ENCODE measurements around the gene ABHD14A. TPM values are rescaled to one million over a fixed set of nuclear protein-coding genes. Genes with fewer than 3 reads are reported as not detected.
A peak's percentile ranks its signal among the peaks of the same experiment; 100 is the strongest.

Gene ABHD14A
- total RNA-seq, 4 donors from 2014 or later = 2.2 to 14.8 (median 5.0) TPM

DNA sequence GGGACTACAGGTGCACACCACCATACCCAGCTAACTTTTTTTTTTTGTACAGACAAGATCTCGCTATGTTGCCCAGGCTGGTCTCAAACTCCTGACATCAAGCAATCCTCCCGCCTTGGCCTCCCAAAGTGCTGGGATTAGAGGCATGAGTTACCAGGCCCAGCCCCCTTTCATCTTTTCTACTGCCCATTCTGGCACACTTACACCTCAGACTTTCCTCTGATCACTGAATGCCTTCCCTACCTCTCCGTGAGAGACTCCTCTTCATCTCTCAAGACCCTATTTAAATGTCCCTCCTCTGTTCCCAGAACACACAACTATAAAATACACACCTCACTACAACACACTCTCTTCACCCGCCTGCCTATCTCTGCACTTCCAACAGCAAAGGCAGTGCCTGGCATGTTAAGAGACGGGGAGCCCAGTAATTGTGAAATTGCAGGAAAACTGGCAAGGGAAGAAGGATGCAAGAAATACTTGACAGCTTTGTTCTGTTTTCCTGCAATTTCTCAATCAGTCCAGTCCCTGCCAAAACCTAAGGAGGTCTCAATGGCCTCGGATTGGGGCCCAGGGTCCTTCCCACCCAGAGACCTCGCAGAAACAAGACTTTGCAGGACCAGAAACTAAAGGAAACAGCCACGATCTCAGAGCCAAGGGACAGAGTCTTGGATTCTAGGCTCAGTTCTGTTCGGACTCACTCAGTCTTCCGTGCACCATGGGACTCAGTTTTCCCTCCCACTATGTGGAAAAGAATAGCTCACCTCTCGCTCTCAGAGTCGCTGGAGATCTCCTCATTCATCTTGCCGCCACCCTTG, 34.0 kb upstream of the ABHD14A start:
- peak in 1 of 2 donors; percentile 80 for DNase-seq (ENCODE audit: low spot score in 2 of 2)
- WGBS, 2 donors = 32 to 33% methylated on average over 13 of the region's 13 CpGs
- intact Hi-C loops (cut with DNase I; ENCODE audit: low total_unique reads) = loop anchor here (5.0 kb wide), 1 partner anchor 201 kb away; no protein-coding TSS in a partner anchor
- H3K4me3 ChIP-seq (ENCODE audit: low read depth, poor library complexity, severe bottlenecking) = peak overlapping the region; percentile 59
- no peak for TF ChIP-seq POLR2A (IDR thresholded peaks at IDR 0.05)
- TF ChIP-seq, protein P1, sequence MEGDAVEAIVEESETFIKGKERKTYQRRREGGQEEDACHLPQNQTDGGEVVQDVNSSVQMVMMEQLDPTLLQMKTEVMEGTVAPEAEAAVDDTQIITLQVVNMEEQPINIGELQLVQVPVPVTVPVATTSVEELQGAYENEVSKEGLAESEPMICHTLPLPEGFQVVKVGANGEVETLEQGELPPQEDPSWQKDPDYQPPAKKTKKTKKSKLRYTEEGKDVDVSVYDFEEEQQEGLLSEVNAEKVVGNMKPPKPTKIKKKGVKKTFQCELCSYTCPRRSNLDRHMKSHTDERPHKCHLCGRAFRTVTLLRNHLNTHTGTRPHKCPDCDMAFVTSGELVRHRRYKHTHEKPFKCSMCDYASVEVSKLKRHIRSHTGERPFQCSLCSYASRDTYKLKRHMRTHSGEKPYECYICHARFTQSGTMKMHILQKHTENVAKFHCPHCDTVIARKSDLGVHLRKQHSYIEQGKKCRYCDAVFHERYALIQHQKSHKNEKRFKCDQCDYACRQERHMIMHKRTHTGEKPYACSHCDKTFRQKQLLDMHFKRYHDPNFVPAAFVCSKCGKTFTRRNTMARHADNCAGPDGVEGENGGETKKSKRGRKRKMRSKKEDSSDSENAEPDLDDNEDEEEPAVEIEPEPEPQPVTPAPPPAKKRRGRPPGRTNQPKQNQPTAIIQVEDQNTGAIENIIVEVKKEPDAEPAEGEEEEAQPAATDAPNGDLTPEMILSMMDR (IDR thresholded peaks at IDR 0.05) = no peak

DNA sequence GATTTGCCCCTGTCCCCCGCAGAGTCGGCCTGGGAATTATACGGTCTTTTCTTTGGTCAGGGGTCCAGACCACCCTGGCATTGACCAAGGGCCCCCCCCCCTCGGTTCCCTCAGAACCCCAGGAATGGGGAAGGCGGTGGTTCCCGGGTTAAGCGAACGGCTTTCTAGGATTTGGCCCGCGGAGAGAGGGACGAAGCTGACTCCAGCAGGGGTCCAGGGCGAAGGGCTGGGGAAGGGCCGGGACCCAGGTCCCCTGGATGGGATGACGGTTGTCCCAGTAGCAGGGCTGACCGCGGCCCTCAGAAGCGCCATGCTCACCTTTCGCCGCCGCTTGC, 33.4 kb upstream of the ABHD14A start:
- peak overlapping the region; percentile 59 for H3K4me3 ChIP-seq (ENCODE audit: low read depth, poor library complexity, severe bottlenecking)
- intact Hi-C loops (cut with DNase I; ENCODE audit: low total_unique reads) = loop anchor here (5.0 kb wide), 1 partner anchor 201 kb away; no protein-coding TSS in a partner anchor
- DNase-seq (ENCODE audit: low spot score in 2 of 2) = peak in 1 of 2 donors; percentile 33
- no peak for TF ChIP-seq POLR2A (IDR thresholded peaks at IDR 0.05)
- TF ChIP-seq, protein P1 (IDR thresholded peaks at IDR 0.05) = no peak
- 2 to 12% methylated on average over 3 to 11 of the region's 20 CpGs for WGBS, 2 donors

DNA sequence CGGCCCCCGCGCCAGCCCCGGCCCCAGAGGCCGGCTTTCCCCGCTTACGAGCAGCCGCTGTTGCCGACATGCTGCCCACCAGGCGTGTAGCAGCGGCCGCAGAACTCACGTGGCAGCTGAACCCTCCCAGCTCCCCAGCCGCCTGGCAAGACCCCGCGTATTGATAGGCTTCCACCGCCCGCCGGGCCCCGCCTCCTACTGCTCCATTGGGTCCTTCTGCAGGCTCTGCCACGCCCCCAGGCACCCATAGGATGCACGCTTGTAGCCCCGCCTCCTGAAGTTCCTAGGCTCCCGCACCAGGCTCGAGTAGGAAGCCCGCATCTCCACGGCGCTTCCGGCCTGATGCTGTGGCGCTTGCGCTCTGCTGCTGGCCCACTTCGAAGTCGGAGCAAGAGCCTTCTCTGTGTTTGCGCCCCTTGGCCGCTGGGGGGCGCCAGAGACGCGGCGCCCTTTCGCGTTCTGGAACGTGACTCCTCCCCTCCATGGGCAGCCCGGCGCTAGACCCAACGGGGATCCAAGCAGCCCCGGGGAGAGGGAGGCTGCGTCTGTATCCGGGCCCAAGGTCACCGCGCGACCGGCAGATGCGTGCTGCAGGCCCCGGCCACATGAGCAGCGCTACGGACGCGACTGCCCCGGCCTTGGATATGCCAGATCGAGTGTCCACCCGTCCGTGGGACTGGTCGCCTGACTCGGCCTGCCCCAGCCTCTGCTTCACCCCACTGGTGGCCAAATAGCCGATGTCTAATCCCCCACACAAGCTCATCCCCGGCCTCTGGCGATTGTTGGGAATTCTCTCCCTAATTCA, 32.9 kb upstream of the ABHD14A start, which contains the start of the genes PARP3 and RRP9:
PARP3 (plus strand) TSS at position 566 of the 805 bp plus-strand sequence. CDS start 993 bp downstream, outside the sequence.
RRP9 (minus strand) TSS at position 107 of the 805 bp plus-strand sequence; CDS start at position 70, 37 bp downstream.
- peak; percentile 100 for DNase-seq (ENCODE audit: low spot score in 2 of 2)
- intact Hi-C loops (cut with DNase I; ENCODE audit: low total_unique reads) = loop anchor here (5.0 kb wide), 1 partner anchor 200 kb away; no protein-coding TSS in a partner anchor
- WGBS, 2 donors = 0% methylated on average over 12 to 22 of the region's 67 CpGs
- peak within 1 kb of the TSS; percentile 59 for H3K4me3 ChIP-seq (ENCODE audit: low read depth, poor library complexity, severe bottlenecking)
- TF ChIP-seq, protein P1 (IDR thresholded peaks at IDR 0.05) = peak in 2 of 3 donors; percentile 87 to 96
- TF ChIP-seq POLR2A (IDR thresholded peaks at IDR 0.05) = no peak

DNA sequence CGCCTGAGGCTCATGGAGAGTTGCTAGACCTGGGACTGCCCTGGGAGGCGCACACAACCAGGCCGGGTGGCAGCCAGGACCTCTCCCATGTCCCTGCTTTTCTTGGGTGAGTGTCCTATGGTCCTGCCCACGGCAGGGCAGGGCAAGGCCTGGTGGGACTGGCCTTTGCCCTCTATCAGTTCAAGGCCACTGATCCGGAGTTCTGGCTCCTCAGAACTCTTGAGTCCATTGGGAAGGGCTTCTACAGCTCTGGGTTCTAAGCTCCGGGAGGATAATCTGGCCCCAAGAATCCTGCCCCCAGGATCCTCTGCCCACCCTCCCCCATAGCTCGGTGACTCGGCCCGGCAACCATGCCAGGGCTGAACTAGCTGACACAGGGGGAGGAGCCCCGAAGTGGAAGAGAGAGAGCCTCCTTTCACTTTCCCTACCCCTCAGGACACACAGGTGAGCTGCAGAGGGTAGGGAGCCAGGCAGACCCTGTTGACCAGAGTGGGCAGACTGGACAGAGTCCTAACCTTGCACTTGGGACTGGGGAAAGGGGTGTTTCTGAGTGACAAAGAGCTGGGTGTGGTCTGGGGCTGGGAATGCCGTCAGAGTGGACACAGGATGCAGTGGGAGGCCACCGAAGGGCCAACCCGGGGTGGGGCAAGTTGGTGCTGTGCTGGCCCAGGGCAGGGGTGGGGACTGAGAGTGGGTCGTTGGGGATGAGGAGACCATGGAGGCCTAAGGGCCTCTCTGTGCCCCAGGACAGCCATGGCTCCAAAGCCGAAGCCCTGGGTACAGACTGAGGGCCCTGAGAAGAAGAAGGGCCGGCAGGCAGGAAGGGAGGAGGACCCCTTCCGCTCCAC, 32.0 kb upstream of the ABHD14A start:
- no peak overlapping the region for H3K4me3 ChIP-seq (ENCODE audit: low read depth, poor library complexity, severe bottlenecking)
- no peak for TF ChIP-seq POLR2A (IDR thresholded peaks at IDR 0.05)
- TF ChIP-seq, protein P1 (IDR thresholded peaks at IDR 0.05) = no peak
- DNase-seq (ENCODE audit: low spot score in 2 of 2) = peak; percentile 28 to 90
- WGBS, 2 donors = 28 to 36% methylated on average over 17 of the region's 17 CpGs
- intact Hi-C loops (cut with DNase I; ENCODE audit: low total_unique reads) = loop anchor here (5.0 kb wide), 1 partner anchor 199 kb away; no protein-coding TSS in a partner anchor

All from lower leg skin (tissue), 4 donors.